ENCODE data around the gene SLC22A16. TPM values are rescaled to one million over a fixed set of nuclear protein-coding genes. Genes with fewer than 3 reads are reported as not detected.

SLC22A16 gene
- total and polyA plus RNA-seq, 2 donors (not counting 1 experiment from before 2014, with no cell fraction given) = not detected

GRCh38 chr6:110439356-110439755, 37.1 kb downstream of the SLC22A16 start:
- Histone ChIP-seq H3K9ac (ENCODE audit: insufficient read depth, low read length) (no peak overlapping the region), H3K4me1 (ENCODE audit: control insufficient read depth, extremely low read depth, insufficient read depth, low read length) (no peaks in the 10 kb centered on the region), H2AFZ (ENCODE audit: low read length) (no peak overlapping the region), H3K9me3 (ENCODE audit: control insufficient read depth, insufficient read depth, low read depth, low read length) (no peaks in the 10 kb centered on the region), H3K27ac (ENCODE audit: insufficient read depth, low read length) (no peak overlapping the region), H3K4me2 (ENCODE audit: extremely low read depth, insufficient read depth, low read length) (no peak overlapping the region), H3K4me3 (replicated peaks in 1 of 4; ENCODE audit: control extremely low read depth in 1 of 4, insufficient read depth in 1 of 4, low read depth in 3 of 4, low read length in 4 of 4) (no peak overlapping the region), H3K27me3 (ENCODE audit: control insufficient read depth, insufficient read depth, low read length) (no peaks in the 10 kb centered on the region), H3K79me2 (ENCODE audit: control insufficient read depth, insufficient read depth, low read length) (no peaks in the 10 kb centered on the region), H3K36me3 (ENCODE audit: control insufficient read depth, insufficient read depth, low read length) (no peaks in the 10 kb centered on the region), H4K20me1 (ENCODE audit: control insufficient read depth, extremely low read depth, insufficient read depth, low read length) (no peaks in the 10 kb centered on the region)
- TF ChIP-seq CTCF (conservative IDR thresholded peaks at IDR 0.05 in 1 of 2, IDR thresholded peaks at IDR 0.05 in 1 of 2; ENCODE audit: low read depth in 1 of 2, low read length in 2 of 2) (no peak), EZH2 (IDR thresholded peaks at IDR 0.05; ENCODE audit: low read length, missing control alignments) (no peak)
- no peak for DNase-seq (ENCODE audit: low read depth in 2 of 2)

GRCh38 chr6:110434961-110435602, 41.3 kb downstream of the SLC22A16 start:
- H3K4me2 ChIP-seq (ENCODE audit: extremely low read depth, insufficient read depth, low read length) = no peak overlapping the region
- H3K4me1 ChIP-seq (ENCODE audit: control insufficient read depth, extremely low read depth, insufficient read depth, low read length) = no peaks in the 10 kb centered on the region
- no peak overlapping the region for H3K4me3 ChIP-seq (replicated peaks in 1 of 4; ENCODE audit: control extremely low read depth in 1 of 4, insufficient read depth in 1 of 4, low read depth in 3 of 4, low read length in 4 of 4)
- H4K20me1 ChIP-seq (ENCODE audit: control insufficient read depth, extremely low read depth, insufficient read depth, low read length) = no peaks in the 10 kb centered on the region
- H3K79me2 ChIP-seq (ENCODE audit: control insufficient read depth, insufficient read depth, low read length) = no peaks in the 10 kb centered on the region
- H3K9me3 ChIP-seq (ENCODE audit: control insufficient read depth, insufficient read depth, low read depth, low read length) = no peaks in the 10 kb centered on the region
- DNase-seq (ENCODE audit: low read depth in 2 of 2) = no peak
- no peak overlapping the region for H2AFZ ChIP-seq (ENCODE audit: low read length)
- peaks cover 1% of the 10 kb centered on the region for H3K27me3 ChIP-seq (ENCODE audit: control insufficient read depth, insufficient read depth, low read length)
- H3K9ac ChIP-seq (ENCODE audit: insufficient read depth, low read length) = no peak overlapping the region
- H3K27ac ChIP-seq (ENCODE audit: insufficient read depth, low read length) = no peak overlapping the region
- no peak for TF ChIP-seq EZH2 (IDR thresholded peaks at IDR 0.05; ENCODE audit: low read length, missing control alignments)
- TF ChIP-seq CTCF (conservative IDR thresholded peaks at IDR 0.05 in 1 of 2, IDR thresholded peaks at IDR 0.05 in 1 of 2; ENCODE audit: low read depth in 1 of 2, low read length in 2 of 2) = no peak
- H3K36me3 ChIP-seq (ENCODE audit: control insufficient read depth, insufficient read depth, low read length) = no peaks in the 10 kb centered on the region

GRCh38 chr6:110432285-110432900, 44.0 kb downstream of the SLC22A16 start:
- Histone ChIP-seq H4K20me1 (ENCODE audit: control insufficient read depth, extremely low read depth, insufficient read depth, low read length) (no peaks in the 10 kb centered on the region), H2AFZ (ENCODE audit: low read length) (no peak overlapping the region), H3K79me2 (ENCODE audit: control insufficient read depth, insufficient read depth, low read length) (no peaks in the 10 kb centered on the region), H3K9ac (ENCODE audit: insufficient read depth, low read length) (no peak overlapping the region), H3K27ac (ENCODE audit: insufficient read depth, low read length) (no peak overlapping the region), H3K27me3 (ENCODE audit: control insufficient read depth, insufficient read depth, low read length) (peaks cover 3% of the 10 kb centered on the region), H3K36me3 (ENCODE audit: control insufficient read depth, insufficient read depth, low read length) (no peaks in the 10 kb centered on the region), H3K4me2 (ENCODE audit: extremely low read depth, insufficient read depth, low read length) (no peak overlapping the region), H3K4me3 (replicated peaks in 1 of 4; ENCODE audit: control extremely low read depth in 1 of 4, insufficient read depth in 1 of 4, low read depth in 3 of 4, low read length in 4 of 4) (no peak overlapping the region), H3K9me3 (ENCODE audit: control insufficient read depth, insufficient read depth, low read depth, low read length) (no peaks in the 10 kb centered on the region), H3K4me1 (ENCODE audit: control insufficient read depth, extremely low read depth, insufficient read depth, low read length) (no peaks in the 10 kb centered on the region)
- no peak for DNase-seq (ENCODE audit: low read depth in 2 of 2)
- no peak for TF ChIP-seq CTCF (conservative IDR thresholded peaks at IDR 0.05 in 1 of 2, IDR thresholded peaks at IDR 0.05 in 1 of 2; ENCODE audit: low read depth in 1 of 2, low read length in 2 of 2)
- TF ChIP-seq EZH2 (IDR thresholded peaks at IDR 0.05; ENCODE audit: low read length, missing control alignments) = no peak

Measured in fibroblast of lung (primary cell).